ENCODE results near the gene CXCL6. TPM values are rescaled to one million over a fixed set of nuclear protein-coding genes. Genes with fewer than 3 reads are reported as not detected.

CXCL6 gene
- total and polyA plus RNA-seq, 8 donors: 0.65 to 65.6 (median 2.1) TPM

DNA sequence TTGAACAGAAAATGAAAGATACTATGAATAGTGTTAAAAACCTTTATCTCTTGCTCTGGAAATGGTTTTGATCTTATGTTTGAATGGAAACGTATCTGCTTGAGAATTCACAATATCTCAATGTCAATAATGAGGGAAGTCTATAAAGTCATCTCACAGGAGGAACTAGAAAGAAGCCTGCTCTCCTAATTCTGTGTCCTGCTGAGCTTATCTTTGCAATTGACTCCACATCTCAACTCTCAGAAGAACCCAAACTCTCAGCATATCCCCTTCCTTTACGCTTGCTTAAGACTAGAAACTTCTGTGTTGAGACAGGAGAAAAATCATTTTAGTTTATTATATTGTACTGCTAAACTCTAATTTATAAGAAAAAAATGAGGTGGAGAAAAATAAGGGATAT is 8.3 kb downstream of the CXCL6 start:
- DNase-seq: no peak
- Histone ChIP-seq H3K36me3 (no peaks in the 10 kb centered on the region), H3K9me3 (no peaks in the 10 kb centered on the region), H3K27me3 (peaks cover 0 to 4% (median 0%) of the 10 kb centered on the region in 4 donors), H3K4me1 (peaks cover 0 to 3% (median 0%) of the 10 kb centered on the region in 3 donors), H3K27ac (no peak overlapping the region), H3K4me3 (no peak overlapping the region)
- ATAC-seq: no peak
- intact Hi-C loops (cut with DNase I): no loop called here
- no peak for FAIRE-seq
- 59 to 63% methylated on average over 2 of the region's 2 CpGs for WGBS, 2 donors
- TF ChIP-seq, protein P1, sequence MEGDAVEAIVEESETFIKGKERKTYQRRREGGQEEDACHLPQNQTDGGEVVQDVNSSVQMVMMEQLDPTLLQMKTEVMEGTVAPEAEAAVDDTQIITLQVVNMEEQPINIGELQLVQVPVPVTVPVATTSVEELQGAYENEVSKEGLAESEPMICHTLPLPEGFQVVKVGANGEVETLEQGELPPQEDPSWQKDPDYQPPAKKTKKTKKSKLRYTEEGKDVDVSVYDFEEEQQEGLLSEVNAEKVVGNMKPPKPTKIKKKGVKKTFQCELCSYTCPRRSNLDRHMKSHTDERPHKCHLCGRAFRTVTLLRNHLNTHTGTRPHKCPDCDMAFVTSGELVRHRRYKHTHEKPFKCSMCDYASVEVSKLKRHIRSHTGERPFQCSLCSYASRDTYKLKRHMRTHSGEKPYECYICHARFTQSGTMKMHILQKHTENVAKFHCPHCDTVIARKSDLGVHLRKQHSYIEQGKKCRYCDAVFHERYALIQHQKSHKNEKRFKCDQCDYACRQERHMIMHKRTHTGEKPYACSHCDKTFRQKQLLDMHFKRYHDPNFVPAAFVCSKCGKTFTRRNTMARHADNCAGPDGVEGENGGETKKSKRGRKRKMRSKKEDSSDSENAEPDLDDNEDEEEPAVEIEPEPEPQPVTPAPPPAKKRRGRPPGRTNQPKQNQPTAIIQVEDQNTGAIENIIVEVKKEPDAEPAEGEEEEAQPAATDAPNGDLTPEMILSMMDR (IDR thresholded peaks at IDR 0.05): no peak

GRCh38 chr4:73847526-73848182 is 11.2 kb downstream of the CXCL6 start:
- H3K27me3 ChIP-seq: no peaks in the 10 kb centered on the region
- FAIRE-seq: no peak
- H3K4me3 ChIP-seq: no peak overlapping the region
- no peaks in the 10 kb centered on the region for H3K4me1 ChIP-seq
- no peak for DNase-seq
- no peaks in the 10 kb centered on the region for H3K9me3 ChIP-seq
- H3K36me3 ChIP-seq: no peaks in the 10 kb centered on the region
- intact Hi-C loops (cut with DNase I): no loop called here
- peak in 1 of 4 donors; percentile 32 for ATAC-seq
- TF ChIP-seq, protein P1 (IDR thresholded peaks at IDR 0.05): no peak
- no peak overlapping the region for H3K27ac ChIP-seq
- 82 to 90% methylated on average over 3 of the region's 3 CpGs for WGBS, 2 donors

GRCh38 chr4:73848183-73848777 is 11.8 kb downstream of the CXCL6 start:
- TF ChIP-seq, protein P1 (IDR thresholded peaks at IDR 0.05): no peak
- Histone ChIP-seq H3K27me3 (no peaks in the 10 kb centered on the region), H3K27ac (no peak overlapping the region), H3K9me3 (no peaks in the 10 kb centered on the region), H3K4me1 (no peaks in the 10 kb centered on the region), H3K36me3 (no peaks in the 10 kb centered on the region), H3K4me3 (no peak overlapping the region)
- intact Hi-C loops (cut with DNase I): no loop called here
- no peak for DNase-seq
- no peak for ATAC-seq
- WGBS, 2 donors: 68 to 77% methylated on average over 1 of the region's 1 CpG
- FAIRE-seq: no peak

GRCh38 chr4:73850261-73850970 is 13.9 kb downstream of the CXCL6 start:
- Histone ChIP-seq H3K27me3 (no peaks in the 10 kb centered on the region), H3K4me1 (no peaks in the 10 kb centered on the region), H3K36me3 (no peaks in the 10 kb centered on the region), H3K4me3 (no peak overlapping the region), H3K27ac (no peak overlapping the region), H3K9me3 (no peaks in the 10 kb centered on the region)
- DNase-seq: no peak
- TF ChIP-seq, protein P1 (IDR thresholded peaks at IDR 0.05): no peak
- WGBS, 2 donors: 79 to 87% methylated on average over 4 of the region's 4 CpGs
- intact Hi-C loops (cut with DNase I): no loop called here
- FAIRE-seq: no peak
- no peak for ATAC-seq
